Upper lobe of left lung (tissue), 4 donors: Measurements from ENCODE around the gene CPN1.
"Not testable (repeated sequence)": the region's sequence is repeated elsewhere in the genome, so short reads cannot be mapped to it uniquely, and the experiment has no call there.

Experiments
- POLR2A ChIP-seq, 4 donors: fragments of 450-650 bp; IDR thresholded peaks; one replicate each; pipeline ENCODE4 v1.5.1; 2016 to 2017; ENCODE audit warnings: antibody characterized with exemption in 4 of 4, mild to moderate bottlenecking in 2 of 4
- POLR2AphosphoS5 ChIP-seq, 2 donors: sonication (generic); formaldehyde crosslinking; IDR thresholded peaks; one replicate each; pipeline ENCODE4 v1.5.1; 2017; ENCODE audit warnings: antibody characterized with exemption in 2 of 2
- TF ChIP-seq, protein P1 (sequence below), 6 experiments: fragments of 450-650 bp in 4 of 6; fragments of 200-600 bp in 2 of 6; sonication (generic) in 2 of 6; IDR thresholded peaks; one replicate each; pipeline ENCODE4 v1.5.1; 2016 to 2019; ENCODE audit warnings: antibody characterized with exemption in 6 of 6

DNA sequence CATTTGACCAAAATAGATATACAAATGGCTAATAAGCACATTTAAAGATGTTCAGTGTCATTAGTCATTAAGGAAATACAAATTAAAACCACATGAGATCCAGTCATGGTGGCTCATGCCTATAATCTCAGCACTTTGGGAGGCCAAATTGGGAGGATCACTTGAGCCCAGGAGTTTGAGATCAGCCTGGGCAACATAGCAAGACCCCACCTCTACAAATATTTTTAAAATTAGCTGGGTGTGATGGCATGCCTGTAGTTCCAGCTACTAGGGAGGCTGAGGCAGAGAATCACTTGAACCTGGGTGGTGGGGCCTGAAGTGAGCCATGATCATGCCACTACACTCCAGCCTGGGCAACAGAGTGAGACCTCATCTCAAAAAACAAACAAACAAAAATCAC is 607 bp upstream of the CPN1 start:
- not testable (repeated sequence) for TF ChIP-seq POLR2A, POLR2AphosphoS5 (IDR thresholded peaks at IDR 0.05)
- TF ChIP-seq, protein P1, sequence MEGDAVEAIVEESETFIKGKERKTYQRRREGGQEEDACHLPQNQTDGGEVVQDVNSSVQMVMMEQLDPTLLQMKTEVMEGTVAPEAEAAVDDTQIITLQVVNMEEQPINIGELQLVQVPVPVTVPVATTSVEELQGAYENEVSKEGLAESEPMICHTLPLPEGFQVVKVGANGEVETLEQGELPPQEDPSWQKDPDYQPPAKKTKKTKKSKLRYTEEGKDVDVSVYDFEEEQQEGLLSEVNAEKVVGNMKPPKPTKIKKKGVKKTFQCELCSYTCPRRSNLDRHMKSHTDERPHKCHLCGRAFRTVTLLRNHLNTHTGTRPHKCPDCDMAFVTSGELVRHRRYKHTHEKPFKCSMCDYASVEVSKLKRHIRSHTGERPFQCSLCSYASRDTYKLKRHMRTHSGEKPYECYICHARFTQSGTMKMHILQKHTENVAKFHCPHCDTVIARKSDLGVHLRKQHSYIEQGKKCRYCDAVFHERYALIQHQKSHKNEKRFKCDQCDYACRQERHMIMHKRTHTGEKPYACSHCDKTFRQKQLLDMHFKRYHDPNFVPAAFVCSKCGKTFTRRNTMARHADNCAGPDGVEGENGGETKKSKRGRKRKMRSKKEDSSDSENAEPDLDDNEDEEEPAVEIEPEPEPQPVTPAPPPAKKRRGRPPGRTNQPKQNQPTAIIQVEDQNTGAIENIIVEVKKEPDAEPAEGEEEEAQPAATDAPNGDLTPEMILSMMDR (IDR thresholded peaks at IDR 0.05): not testable (repeated sequence)
